HL-60 (cell line): Measurements from ENCODE around the gene CAMK1D.

Source experiments
- DNase-seq, 2 experiments: peaks; one replicate each; pipeline ENCODE4 v3.0.0-alpha.2; 2010 to 2020; ENCODE audit warnings: low read depth in 1 of 2, low spot score in 1 of 2
- H3K27ac ChIP-seq: fragments of 250-450 bp; sonication (Bioruptor Pico); replicated peaks from 2 replicates; pipeline ENCODE4 v1.5.1; 2020; ENCODE audit warnings: mild to moderate bottlenecking, moderate library complexity
- H3K27me3 ChIP-seq: fragments of 250-450 bp; sonication (Bioruptor Pico); 2 replicates; pipeline ENCODE4 v1.5.1; 2021; ENCODE audit warnings: mild to moderate bottlenecking, moderate library complexity; ENCODE audit not compliant: insufficient read depth, poor library complexity, severe bottlenecking
- H3K4me3 ChIP-seq: replicated peaks from 2 replicates; pipeline ENCODE4 v1.5.1; 2011; ENCODE audit warnings: mild to moderate bottlenecking, control low read depth, low read length; ENCODE audit not compliant: insufficient read depth
- CTCF ChIP-seq: IDR thresholded peaks from one replicate; pipeline ENCODE4 v1.5.1; 2011; ENCODE audit warnings: low read length, control low read depth, inconsistent platforms; ENCODE audit not compliant: insufficient read depth
- GABPA ChIP-seq: IDR thresholded peaks from 2 replicates; pipeline ENCODE4 v1.6.1; 2012; ENCODE audit warnings: low read depth
- POLR2AphosphoS5 ChIP-seq: IDR thresholded peaks from 2 replicates; pipeline ENCODE4 v1.6.1; 2012; ENCODE audit warnings: low read depth
- REST ChIP-seq: IDR thresholded peaks from 2 replicates; pipeline ENCODE4 v1.6.1; 2012; ENCODE audit warnings: low read depth; ENCODE audit not compliant: insufficient replicate concordance
- SPI1 ChIP-seq: IDR thresholded peaks from 2 replicates; pipeline ENCODE4 v1.6.1; 2012; ENCODE audit warnings: low read depth, mild to moderate bottlenecking, borderline replicate concordance

Gene CAMK1D

GRCh38 chr10:12631787-12632562, 282.6 kb downstream of the CAMK1D start:
- H3K27ac ChIP-seq, result no peak overlapping the region
- no peaks in the 10 kb centered on the region for H3K27me3 ChIP-seq
- no peak for DNase-seq
- no peak overlapping the region for H3K4me3 ChIP-seq
- TF ChIP-seq CTCF, result no peak
- TF ChIP-seq REST, result no peak
- no peak for TF ChIP-seq SPI1
- no peak for TF ChIP-seq POLR2AphosphoS5
- no peak for TF ChIP-seq GABPA

GRCh38 chr10:12633776-12634620, 284.7 kb downstream of the CAMK1D start:
- Histone ChIP-seq H3K27me3 (no peaks in the 10 kb centered on the region), H3K4me3 (no peak overlapping the region), H3K27ac (no peak overlapping the region)
- DNase-seq, result no peak
- TF ChIP-seq GABPA (no peak), CTCF (no peak), SPI1 (no peak), POLR2AphosphoS5 (no peak), REST (no peak)

GRCh38 chr10:12634621-12634931, 285.2 kb downstream of the CAMK1D start:
- H3K4me3 ChIP-seq, result no peak overlapping the region

More at GRCh38 chr10:12634621-12634931, 285.2 kb downstream of the CAMK1D start:
- TF ChIP-seq REST, result no peak
- TF ChIP-seq CTCF, result no peak
- no peak for TF ChIP-seq POLR2AphosphoS5
- no peak for TF ChIP-seq SPI1
- no peak for TF ChIP-seq GABPA
- H3K27me3 ChIP-seq, result no peaks in the 10 kb centered on the region
- no peak for DNase-seq
- no peak overlapping the region for H3K27ac ChIP-seq
